ENCODE measurements around the gene CRIM1.

CRIM1 gene

DNA sequence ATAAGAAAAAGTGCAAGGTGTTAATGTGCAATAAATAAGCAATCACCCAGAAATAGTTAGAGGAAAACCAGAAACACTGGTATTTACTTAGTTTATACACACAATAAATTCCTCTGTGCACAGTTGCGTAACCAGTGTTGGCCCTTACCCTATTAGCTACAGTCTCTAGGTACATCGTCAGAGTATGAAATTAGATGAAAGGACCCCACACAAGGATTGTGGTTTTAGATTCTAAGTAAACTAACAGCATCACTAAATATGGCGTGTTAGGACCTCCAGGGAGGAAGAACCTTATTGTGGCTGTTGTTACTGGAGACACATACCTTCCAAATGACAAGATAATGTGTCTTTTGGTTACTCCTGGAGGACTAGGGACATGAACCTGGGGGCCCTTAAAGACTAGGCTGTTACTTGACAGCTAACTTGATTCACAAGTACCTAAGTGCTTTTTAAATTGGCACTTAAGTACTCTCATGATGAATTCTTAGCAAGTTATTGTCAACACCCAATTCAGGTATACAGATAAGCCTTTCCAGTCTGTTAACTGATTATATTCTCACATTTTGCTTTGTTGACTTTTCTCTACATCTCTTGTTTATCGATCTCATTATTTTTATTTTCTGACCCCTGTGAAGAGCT, 127.1 kb downstream of the CRIM1 start:
- DNase-seq (ENCODE audit: low read depth) = no peak

DNA sequence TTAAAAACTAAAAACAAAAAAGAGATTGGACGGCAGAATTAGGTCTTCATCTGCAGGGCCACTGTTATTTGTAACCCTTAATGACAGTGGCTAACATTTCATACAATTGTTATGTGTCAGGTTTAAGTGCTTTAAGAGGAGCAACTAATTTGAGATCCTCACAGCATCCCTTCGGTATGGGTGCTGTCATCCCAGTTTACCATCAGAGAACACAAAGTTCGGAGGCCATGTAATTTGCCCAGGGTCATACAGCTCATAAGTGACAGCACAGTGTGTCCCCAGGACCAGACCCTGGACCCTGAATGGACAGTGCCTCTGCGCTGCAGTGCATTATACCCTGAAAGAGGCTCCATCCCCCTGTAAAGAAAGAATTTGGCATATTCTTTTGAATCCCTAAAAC, 127.7 kb downstream of the CRIM1 start:
- no peak for DNase-seq (ENCODE audit: low read depth)

DNA sequence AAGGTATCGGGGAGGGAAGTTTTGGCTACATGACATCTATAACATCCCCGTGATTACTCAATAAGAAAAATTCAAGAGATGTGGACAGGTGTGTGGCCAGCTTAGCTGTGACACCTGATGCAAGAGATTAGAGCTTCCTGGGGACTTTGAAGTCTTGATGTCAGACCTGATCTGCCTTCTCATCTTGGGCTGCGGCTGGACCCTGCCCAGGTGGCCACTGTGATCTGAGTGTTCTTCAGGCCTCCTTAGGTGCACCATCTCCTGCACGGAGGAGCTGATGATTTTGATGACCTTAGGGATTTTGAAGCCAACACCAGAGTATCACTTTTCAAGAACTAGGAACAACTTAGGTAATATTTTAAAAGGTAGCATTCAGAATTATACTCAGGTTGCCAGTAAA, 128.9 kb downstream of the CRIM1 start:
- no peak for DNase-seq (ENCODE audit: low read depth)

DNA sequence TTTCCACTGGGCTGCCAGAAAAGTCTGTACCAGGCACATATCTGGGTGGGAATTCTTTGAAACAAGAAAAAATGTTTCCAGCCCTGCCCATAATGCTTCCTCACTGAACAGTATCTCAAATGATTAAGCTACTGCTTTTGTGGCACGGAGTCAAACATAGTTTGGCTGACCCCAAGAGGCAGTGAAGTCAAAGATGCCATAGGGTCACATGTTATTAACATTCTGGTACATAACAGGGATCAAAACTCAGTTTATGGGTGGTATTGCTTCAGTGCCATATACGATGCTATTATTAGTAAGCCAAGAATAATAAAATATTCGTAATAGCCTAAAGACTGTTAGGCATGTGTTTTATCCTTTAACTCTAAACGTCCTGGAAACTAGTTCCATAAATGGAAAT, 129.9 kb downstream of the CRIM1 start:
- no peak for DNase-seq (ENCODE audit: low read depth)

DNA sequence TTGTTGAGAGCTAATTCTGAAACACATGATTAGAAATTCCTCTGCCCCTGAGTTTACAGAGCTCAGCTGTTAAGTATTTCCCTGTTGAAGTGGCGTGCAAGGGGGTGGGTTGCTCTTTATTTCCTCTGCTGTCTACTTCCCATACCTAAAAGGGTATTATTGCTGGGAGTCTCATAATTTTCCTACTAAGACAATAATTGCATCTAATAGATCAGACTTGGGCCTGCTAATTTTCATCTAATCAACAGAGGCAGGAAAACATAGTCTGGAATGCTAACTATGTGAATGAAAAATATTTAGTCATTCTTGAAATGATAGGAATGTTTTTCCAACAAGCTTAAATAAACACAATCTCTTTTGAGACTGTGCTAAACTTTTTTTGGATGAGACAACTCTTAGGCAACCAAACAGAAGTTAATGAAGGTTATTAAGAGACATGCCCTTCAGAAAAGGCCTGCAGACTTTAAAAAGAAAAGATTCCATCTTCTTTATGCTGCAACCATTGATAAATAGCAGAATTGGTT, 131.0 kb downstream of the CRIM1 start:
- DNase-seq (ENCODE audit: low read depth) = no peak

DNA sequence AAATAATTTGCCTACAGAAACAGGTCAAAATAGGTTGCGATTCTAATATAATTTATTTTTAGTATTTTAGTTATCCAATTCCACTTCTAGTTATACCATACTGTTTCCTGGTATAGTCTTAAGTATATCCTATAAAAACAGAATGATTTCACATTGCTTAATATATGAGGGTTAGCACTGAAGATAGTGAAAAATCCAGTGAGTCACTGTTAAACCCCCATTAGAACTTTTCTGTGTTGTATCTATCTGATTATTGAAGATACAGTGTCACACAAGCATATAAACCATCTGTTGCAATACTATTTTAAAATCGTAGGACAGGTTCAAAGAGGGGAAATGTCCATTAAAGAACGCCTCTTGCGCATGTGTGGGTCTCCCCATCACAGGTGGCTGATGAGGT, 132.4 kb downstream of the CRIM1 start:
- DNase-seq (ENCODE audit: low read depth) = no peak

DNA sequence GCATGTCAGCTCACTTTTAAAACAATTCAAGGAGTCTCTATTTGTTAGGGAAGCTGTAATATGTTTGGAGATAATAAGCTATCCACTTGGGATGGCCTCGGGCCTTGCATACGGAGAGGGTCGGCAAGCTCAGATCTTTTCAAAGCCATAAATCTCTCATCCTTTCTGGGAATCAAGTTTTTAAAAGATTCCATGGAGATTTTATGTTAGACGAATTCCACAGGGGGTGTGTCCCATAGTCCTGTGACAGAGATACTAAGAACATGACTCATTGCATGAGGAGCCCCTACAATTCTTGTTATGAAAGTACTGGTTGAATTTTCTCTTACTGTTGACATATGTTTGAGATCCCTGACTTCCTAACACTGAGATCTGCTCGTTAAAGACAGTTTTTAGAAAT, 133.7 kb downstream of the CRIM1 start:
- DNase-seq (ENCODE audit: low read depth) = no peak

DNA sequence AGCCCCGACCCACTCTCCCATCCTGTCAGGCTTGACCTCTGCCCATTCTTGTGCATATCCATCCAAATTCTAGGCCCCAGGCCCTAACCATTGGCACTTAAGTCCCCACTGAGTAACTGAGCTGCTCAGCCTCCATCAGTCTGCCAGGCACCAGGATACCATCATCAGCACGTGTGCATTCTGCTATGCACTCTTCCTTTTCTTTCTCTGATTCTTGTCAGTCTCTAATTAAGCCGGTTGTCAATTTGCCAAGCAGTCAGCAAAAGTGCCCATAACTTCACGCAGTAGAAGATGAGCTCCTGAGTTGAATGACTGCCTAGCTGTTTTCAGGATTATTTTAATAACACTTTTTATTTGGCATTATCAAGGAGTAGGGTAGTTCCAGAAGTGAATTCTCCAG, 135.2 kb downstream of the CRIM1 start:
- no peak for DNase-seq (ENCODE audit: low read depth)

DNA sequence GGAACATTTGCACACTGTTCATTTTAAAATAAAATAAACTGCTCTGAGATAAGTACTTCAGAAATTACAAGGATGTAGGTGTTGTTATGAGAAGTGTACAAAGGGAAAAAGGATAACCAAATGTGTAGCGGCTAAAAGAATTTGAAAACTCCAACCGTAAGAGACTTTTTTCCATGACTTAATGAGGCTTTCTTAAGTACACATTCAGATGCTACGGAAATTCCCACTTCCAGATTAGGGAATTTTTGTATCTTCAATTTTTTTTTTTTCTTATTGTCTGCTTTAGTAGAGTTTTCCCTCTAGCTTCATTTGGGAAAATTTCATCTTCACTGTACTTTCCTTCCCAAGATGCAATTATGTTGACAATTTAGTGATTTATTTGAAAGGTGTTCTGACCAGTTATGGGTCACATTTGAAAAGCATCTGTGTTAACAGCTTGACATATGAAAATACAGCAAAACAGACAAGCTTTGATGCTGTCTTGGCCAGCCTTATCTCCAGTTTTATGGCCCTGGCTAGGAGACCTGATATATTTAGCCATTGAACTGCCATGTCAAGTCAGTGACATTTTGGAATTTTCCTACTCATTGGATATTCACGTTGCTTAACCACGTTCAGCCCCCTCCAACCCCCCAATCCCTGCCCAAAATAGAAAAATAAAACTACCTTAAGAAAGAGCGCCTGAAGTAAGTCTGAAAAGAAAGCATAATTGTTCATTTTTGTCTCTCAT, 136.8 kb downstream of the CRIM1 start:
- DNase-seq (ENCODE audit: low read depth) = no peak

DNA sequence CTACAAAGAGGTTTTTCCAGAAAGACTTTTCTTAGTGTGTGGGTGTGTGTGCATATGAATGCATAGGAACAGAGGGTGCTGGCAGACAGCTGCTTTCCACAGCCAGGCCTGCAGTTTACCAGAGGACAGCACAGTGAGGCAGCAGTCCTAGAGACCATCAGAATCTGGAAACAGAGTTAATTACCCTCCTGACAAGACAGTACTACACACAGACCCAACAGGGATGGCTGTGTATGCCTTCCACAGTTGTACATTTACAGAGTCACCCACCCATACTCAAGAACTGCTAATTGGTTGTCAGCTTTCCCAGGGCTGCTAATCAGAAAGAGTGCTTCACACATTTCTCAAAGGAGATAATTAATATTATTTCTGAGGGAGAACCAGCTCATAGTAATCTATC, 137.7 kb downstream of the CRIM1 start:
- DNase-seq (ENCODE audit: low read depth) = no peak

DNA sequence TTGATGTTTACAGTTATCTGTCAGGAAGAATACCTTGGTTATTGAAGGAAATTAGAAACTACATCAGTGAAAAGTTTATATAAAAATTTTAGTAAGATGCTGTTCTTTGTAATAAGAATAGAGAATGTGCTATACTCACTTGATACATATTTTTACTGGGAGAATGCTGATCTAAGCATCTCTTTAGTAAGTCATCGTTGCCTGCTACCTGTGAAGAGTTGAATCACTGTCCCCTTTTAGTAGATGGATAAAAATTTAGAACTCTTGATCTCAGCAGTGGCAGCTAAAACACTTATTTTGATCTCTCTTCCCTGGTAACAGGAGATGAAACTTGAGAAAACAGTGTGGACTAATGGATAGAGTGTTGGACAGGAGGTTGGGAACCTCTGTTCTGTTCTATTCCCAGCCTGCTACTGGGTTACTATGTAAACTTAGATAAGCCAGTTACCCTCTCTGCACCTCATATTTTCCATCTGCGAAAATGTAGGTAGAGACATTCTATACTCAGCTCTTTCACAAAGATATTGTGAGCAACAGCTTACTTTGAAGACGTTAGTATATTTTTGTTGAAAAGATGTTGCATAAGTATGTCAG, 142.1 kb downstream of the CRIM1 start:
- no peak for DNase-seq (ENCODE audit: low read depth)

DNA sequence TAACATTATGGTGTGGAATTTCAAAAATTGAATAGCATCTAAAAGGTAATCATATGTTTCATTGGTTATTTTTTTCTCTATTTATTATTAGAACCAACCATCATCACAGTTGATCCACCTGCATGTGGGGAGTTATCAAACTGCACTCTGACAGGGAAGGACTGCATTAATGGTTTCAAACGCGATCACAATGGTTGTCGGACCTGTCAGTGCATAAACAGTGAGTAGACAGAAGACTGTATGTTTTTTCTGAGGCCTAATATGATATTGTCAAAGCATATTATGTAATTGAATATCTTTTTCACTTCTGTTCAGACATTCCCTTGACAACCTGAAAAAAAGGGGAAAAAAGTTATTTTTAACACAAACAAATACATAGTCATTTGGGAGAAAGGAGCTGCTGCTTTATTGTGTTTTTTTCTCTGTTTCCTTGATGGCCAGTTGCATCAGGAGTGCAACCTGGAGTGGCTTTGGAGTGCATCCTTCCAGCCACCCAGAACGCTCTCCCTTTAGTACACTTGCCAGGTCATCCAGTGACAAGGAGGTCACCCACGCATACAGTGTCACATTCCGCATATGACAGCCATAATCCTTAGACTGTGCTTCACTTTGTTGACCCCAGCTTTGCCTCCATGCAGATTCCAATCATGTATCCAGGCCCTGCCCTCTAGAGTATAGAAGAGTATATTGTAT, 143.7 kb downstream of the CRIM1 start:
- no peak for DNase-seq (ENCODE audit: low read depth)

DNA sequence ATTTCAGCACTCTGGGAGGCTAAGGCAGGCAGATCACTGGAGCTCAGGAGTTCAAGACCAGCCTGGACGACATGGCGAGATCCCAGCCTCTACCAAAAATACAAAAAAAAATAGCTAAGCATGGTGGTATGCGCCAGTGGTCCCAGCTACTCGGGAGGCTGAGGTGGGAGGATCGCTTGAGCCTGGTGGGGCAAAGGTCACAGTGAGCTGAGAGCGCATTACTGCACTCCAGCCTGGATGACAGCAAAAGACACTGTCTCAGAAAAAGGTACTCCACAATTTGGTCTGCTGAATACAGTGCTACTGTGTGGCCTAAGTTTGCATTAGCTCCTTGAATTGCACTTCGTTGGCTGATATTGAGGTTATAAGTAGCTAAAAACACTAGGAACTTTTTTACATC, 144.5 kb downstream of the CRIM1 start:
- DNase-seq (ENCODE audit: low read depth) = no peak

DNA sequence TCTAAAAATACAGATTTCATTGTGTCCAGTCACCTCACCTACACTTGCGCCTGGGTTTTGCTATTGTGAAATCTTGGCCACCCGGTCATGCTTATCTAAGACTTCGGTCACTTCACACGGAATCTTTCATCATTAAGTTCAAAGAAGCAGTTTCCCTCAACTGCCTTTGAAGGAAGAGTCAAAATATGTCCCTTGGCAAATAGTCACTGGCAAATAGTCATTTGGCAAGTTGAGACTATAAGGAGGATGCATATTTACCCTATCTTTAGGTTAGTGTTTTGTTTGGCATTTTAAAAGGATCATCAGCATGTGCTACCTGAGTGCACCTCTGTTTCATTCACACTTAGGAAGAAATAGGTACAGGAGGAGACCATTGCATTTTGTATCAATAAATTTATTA, 146.5 kb downstream of the CRIM1 start:
- DNase-seq (ENCODE audit: low read depth) = no peak

DNA sequence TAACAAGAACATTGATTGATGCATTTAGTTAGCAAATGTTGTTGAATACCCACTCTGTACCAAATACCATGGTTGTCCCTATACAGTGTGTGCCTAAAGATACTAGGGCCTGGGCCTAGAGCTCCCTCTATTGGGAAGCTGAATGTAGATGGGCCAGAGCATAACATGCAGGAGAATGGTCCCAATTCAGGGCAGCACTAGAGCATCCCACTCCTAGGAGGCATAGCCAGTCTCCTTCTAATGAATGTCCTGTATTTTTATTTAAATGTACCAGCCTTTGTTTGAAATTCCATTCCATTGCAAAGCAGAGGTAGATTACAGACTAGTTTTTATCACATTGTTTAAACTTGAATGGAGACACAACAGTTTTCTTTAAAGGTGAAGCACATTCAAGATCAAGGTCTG, 151.8 kb downstream of the CRIM1 start:
- DNase-seq (ENCODE audit: low read depth) = no peak

DNA sequence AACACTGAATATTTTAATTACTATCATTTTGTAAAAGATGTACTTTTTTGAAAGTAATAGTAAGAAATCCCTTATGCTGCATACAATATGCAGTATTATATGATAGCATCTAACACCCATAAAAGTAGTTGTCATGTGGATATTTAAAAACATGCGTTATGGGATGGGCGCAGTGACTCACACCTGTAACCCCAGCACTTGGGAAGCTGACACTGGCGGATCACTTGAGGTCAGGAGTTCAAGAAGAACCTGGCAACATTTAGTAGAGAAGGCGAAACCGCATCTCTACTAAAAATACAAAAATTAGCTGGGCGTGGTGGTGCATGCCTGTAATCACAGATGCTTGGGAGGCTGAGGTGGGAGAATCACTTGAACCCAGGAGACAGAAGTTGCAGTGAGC, 153.5 kb downstream of the CRIM1 start:
- DNase-seq (ENCODE audit: low read depth) = no peak

DNA sequence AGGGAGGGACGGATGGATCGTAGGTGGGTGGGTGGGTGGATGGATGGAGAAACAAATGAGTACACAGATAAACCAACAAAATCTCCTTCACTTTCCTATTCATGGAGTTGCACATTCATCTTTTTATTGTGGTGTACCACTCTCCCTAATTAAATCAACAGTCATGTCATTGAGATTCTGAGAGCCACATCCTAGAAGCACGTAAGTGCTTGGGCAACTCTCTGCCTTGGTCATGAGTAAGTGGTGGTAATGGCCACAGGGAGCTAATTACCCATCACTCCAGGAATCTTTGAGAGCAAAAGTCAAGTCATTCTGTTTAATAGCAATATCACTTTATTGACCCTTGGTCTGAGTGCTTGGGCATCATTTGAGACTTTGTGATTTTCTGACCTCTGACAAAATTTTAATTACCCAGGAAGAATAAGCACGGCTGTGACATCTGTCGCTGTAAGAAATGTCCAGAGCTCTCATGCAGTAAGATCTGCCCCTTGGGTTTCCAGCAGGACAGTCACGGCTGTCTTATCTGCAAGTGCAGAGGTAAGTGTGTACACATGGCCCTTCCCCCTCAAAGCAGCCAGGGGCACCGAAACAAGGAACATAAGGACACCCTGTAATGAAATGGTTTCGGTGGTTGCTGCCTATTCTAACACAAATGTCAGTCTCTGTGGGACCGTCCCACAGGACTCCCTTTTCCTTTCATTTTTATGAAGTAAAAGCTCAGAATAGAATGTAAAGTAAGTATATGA, 156.5 kb downstream of the CRIM1 start:
- DNase-seq (ENCODE audit: low read depth) = no peak

DNA sequence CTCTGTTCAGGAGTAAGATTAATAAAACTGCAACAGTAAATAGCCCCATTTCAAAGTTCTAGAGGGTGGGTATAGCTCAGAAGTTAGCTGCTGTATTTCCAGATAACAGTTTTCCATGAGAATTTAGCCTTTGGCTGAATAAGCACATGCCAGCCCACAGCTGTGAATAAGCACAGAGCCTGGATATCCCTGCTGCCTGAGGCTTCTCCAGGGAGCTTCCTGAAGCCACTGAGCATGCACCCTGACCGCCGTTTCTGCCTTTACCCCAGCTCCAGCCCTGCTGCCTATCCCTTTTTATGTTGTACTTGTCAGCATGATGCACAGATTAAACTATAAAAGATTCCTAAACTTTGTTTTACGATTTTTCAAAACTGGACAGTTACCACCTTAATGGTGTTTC, 157.1 kb downstream of the CRIM1 start:
- no peak for DNase-seq (ENCODE audit: low read depth)

DNA sequence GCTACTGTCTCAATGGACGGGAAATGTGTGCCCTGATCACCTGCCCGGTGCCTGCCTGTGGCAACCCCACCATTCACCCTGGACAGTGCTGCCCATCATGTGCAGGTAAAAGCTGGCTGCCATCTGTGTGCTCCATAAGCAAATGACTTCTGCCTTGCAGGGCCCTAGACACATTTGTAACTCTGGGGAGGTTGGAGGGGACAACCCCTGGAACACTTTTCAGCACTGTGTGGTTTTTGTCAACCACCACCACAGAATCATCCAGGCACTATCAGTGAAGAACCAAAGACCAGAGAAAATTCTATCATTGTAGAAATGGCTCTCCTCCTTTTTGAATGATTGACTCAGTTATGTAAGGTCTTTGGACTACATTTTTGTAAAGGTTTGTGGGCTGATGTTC, 158.1 kb downstream of the CRIM1 start:
- no peak for DNase-seq (ENCODE audit: low read depth)

DNA sequence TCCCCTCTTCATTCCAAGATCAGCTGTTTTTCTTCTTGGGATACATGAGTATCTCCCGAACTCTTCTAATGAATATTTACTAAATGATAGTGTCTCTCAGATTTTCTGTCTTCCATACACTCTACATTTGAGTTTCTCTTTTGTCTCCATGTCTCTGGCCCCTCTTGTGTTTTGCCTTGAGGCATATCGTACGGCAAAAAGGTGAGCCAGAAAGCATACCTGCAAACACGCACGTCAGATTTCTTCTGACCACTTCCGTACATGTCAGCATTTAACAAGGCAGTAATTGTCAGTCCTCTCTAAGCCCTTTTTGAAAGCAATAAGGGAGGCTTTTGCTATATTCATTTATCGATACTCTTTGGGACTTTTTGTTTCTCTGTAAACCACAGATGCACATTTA, 160.0 kb downstream of the CRIM1 start:
- DNase-seq (ENCODE audit: low read depth) = no peak

DNA sequence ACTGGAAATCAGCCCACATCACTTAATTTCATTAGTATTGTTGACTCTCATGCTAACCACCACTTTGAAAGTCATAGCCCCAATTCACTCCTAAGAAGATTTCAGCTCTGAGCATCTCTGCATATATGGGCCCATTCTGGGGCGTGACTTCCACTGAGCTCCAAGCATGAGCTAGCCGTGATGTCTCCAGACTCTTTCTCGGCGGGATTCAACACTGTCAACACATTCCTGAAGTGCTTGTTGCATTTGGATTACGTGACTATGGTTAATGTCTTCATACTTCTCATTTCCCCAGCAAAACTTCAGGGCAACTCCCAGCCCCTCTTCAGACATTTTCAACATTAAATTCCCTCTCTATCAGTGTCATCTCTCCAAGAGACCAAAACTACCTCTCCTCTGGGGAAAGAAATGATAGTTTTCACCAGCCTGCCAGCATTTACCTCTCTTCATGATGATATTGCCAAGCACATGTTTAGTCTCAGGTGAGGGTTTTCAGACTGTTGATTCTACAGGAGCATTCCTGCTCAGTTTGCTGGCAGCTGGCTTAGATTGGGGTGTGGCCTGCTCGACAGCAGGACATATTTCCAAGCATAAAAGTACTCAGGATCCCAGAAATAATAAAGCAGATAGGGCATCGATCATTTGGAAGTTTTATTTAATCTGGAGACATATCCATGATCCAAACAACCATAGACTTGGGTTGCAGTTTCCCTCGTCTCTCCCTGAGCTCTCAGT, 160.7 kb downstream of the CRIM1 start:
- DNase-seq (ENCODE audit: low read depth) = no peak

Measured in activated gamma-delta T cell treated with anti-CD3 and anti-CD28 coated beads, Interleukin-2, amount 50 U/mL, for 16 hours (primary cell).